HL-60 (cell line): ENCODE data around the gene F7.

Source experiments
- DNase-seq, 2 experiments: peaks; one replicate each; pipeline ENCODE4 v3.0.0-alpha.2; 2010 to 2020; ENCODE audit warnings: low read depth in 1 of 2, low spot score in 1 of 2
- H3K27ac ChIP-seq: fragments of 250-450 bp; sonication (Bioruptor Pico); replicated peaks from 2 replicates; pipeline ENCODE4 v1.5.1; 2020; ENCODE audit warnings: mild to moderate bottlenecking, moderate library complexity
- H3K27me3 ChIP-seq: fragments of 250-450 bp; sonication (Bioruptor Pico); 2 replicates; pipeline ENCODE4 v1.5.1; 2021; ENCODE audit warnings: mild to moderate bottlenecking, moderate library complexity; ENCODE audit not compliant: insufficient read depth, poor library complexity, severe bottlenecking
- H3K4me3 ChIP-seq: replicated peaks from 2 replicates; pipeline ENCODE4 v1.5.1; 2011; ENCODE audit warnings: mild to moderate bottlenecking, control low read depth, low read length; ENCODE audit not compliant: insufficient read depth
- CTCF ChIP-seq: IDR thresholded peaks from one replicate; pipeline ENCODE4 v1.5.1; 2011; ENCODE audit warnings: low read length, control low read depth, inconsistent platforms; ENCODE audit not compliant: insufficient read depth
- GABPA ChIP-seq: IDR thresholded peaks from 2 replicates; pipeline ENCODE4 v1.6.1; 2012; ENCODE audit warnings: low read depth
- POLR2AphosphoS5 ChIP-seq: IDR thresholded peaks from 2 replicates; pipeline ENCODE4 v1.6.1; 2012; ENCODE audit warnings: low read depth
- SPI1 ChIP-seq: IDR thresholded peaks from 2 replicates; pipeline ENCODE4 v1.6.1; 2012; ENCODE audit warnings: low read depth, mild to moderate bottlenecking, borderline replicate concordance
- TF ChIP-seq, protein P1 (sequence below): IDR thresholded peaks from 2 replicates; pipeline ENCODE4 v1.6.1; 2012; ENCODE audit warnings: low read depth; ENCODE audit not compliant: insufficient replicate concordance

The F7 gene

GRCh38 chr13:113144255-113144629 lies 38.7 kb downstream of the F7 start:
- DNase-seq, result no peak
- no peaks in the 10 kb centered on the region for H3K27me3 ChIP-seq
- H3K4me3 ChIP-seq, result no peak overlapping the region
- no peak overlapping the region for H3K27ac ChIP-seq
- TF ChIP-seq SPI1 (no peak), GABPA (no peak), CTCF (no peak), POLR2AphosphoS5 (no peak)
- TF ChIP-seq, protein P1, sequence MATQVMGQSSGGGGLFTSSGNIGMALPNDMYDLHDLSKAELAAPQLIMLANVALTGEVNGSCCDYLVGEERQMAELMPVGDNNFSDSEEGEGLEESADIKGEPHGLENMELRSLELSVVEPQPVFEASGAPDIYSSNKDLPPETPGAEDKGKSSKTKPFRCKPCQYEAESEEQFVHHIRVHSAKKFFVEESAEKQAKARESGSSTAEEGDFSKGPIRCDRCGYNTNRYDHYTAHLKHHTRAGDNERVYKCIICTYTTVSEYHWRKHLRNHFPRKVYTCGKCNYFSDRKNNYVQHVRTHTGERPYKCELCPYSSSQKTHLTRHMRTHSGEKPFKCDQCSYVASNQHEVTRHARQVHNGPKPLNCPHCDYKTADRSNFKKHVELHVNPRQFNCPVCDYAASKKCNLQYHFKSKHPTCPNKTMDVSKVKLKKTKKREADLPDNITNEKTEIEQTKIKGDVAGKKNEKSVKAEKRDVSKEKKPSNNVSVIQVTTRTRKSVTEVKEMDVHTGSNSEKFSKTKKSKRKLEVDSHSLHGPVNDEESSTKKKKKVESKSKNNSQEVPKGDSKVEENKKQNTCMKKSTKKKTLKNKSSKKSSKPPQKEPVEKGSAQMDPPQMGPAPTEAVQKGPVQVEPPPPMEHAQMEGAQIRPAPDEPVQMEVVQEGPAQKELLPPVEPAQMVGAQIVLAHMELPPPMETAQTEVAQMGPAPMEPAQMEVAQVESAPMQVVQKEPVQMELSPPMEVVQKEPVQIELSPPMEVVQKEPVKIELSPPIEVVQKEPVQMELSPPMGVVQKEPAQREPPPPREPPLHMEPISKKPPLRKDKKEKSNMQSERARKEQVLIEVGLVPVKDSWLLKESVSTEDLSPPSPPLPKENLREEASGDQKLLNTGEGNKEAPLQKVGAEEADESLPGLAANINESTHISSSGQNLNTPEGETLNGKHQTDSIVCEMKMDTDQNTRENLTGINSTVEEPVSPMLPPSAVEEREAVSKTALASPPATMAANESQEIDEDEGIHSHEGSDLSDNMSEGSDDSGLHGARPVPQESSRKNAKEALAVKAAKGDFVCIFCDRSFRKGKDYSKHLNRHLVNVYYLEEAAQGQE, result no peak

DNA sequence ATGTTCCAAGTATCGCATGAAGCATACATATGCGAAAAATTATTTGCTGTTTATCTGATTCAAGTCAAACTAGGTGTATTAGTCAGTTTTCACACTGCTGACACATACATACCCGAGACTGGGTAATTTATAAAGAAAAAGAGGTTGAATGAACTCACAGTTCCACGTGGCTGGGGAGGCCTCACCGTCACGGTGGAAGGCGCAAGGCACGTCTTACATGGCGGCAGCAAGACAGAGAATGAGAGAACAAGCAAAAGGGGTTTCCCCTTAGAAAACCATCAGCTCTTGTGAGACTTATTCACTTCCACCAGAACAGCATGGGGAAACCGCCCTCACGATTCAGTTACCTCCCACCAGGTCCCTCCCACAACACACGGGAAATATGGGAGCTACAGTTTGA lies 39.9 kb downstream of the F7 start:
- Histone ChIP-seq H3K27me3 (no peaks in the 10 kb centered on the region), H3K4me3 (no peak overlapping the region), H3K27ac (no peak overlapping the region)
- no peak for TF ChIP-seq CTCF
- no peak for TF ChIP-seq GABPA
- TF ChIP-seq, protein P1, result no peak
- no peak for TF ChIP-seq SPI1
- TF ChIP-seq POLR2AphosphoS5, result no peak
- no peak for DNase-seq

- Histone ChIP-seq H3K27ac (no peak overlapping the region), H3K27me3 (no peaks in the 10 kb centered on the region), H3K4me3 (no peak overlapping the region)
- TF ChIP-seq POLR2AphosphoS5, result no peak
- no peak for TF ChIP-seq CTCF
- TF ChIP-seq, protein P1, result no peak
- TF ChIP-seq SPI1, result no peak
- TF ChIP-seq GABPA, result no peak
- DNase-seq, result no peak
These were observed 40.5 kb downstream of the F7 start for GRCh38 chr13:113145911-113146598.
